GM13976 (cell line): ENCODE measurements around the gene CCDC106.

ENCODE experiments used
- DNase-seq: peaks from one replicate; pipeline ENCODE4 v3.0.0; 2012; ENCODE audit warnings: low spot score
- in situ Hi-C: fragments of 300-500 bp; cut with MboI; formaldehyde crosslinking; loops from one replicate; pipeline ENCODE4 v1.12.0; 2022; ENCODE audit warnings: low sequenced_read_pairs, mixed read lengths, inconsistent platforms; ENCODE audit not compliant: unreplicated experiment
- TF ChIP-seq, protein P1 (sequence below): IDR thresholded peaks from 2 replicates; pipeline ENCODE4 v1.5.1; 2012; ENCODE audit warnings: borderline replicate concordance, mild to moderate bottlenecking; ENCODE audit not compliant: insufficient read depth; ENCODE audit errors: extremely low read depth, missing control alignments, control extremely low read depth

Gene CCDC106

DNA sequence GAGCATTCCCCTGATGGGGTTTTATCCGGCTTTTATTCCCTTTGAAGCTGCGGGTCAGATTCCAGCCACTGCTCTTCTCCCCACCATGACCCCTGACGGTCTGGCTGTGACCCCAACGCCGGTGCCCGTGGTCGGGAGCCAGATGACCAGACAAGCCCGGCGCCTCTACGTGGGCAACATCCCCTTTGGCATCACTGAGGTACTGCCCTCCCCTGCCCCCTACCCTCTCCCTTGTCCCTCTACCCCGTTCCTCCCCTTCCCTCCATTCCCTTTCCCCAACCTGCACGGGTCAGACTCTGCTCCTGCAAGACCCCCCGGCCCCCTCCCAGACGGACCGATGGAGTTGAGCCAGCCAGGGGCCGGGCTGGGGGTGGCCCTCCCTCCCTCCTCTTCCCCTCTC, 13.0 kb downstream of the CCDC106 start:
- TF ChIP-seq, protein P1, sequence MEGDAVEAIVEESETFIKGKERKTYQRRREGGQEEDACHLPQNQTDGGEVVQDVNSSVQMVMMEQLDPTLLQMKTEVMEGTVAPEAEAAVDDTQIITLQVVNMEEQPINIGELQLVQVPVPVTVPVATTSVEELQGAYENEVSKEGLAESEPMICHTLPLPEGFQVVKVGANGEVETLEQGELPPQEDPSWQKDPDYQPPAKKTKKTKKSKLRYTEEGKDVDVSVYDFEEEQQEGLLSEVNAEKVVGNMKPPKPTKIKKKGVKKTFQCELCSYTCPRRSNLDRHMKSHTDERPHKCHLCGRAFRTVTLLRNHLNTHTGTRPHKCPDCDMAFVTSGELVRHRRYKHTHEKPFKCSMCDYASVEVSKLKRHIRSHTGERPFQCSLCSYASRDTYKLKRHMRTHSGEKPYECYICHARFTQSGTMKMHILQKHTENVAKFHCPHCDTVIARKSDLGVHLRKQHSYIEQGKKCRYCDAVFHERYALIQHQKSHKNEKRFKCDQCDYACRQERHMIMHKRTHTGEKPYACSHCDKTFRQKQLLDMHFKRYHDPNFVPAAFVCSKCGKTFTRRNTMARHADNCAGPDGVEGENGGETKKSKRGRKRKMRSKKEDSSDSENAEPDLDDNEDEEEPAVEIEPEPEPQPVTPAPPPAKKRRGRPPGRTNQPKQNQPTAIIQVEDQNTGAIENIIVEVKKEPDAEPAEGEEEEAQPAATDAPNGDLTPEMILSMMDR: no peak
- no peak for DNase-seq
- in situ Hi-C loops: no loop called here

DNA sequence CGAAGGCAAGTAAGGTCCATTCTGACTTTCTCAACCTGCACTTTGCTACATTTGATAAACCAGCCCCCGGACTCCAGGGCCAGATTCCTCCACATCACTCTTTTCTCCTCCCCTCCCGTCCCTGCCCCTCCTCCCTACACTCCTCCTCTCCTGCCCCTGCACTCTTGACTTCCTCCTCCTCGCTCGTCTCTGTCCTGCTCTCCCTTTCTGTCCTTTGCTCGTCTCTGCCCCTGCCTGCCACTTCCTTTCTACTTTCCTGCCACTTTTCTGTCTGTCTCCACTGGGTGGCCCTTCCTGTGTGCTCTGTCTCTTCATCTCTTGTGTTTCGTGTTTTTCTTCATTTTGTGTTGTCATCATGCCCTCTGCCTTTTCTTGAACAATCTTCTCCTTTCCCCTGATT, 13.8 kb downstream of the CCDC106 start:
- TF ChIP-seq, protein P1: no peak
- no peak for DNase-seq
- in situ Hi-C loops: no loop called here

DNA sequence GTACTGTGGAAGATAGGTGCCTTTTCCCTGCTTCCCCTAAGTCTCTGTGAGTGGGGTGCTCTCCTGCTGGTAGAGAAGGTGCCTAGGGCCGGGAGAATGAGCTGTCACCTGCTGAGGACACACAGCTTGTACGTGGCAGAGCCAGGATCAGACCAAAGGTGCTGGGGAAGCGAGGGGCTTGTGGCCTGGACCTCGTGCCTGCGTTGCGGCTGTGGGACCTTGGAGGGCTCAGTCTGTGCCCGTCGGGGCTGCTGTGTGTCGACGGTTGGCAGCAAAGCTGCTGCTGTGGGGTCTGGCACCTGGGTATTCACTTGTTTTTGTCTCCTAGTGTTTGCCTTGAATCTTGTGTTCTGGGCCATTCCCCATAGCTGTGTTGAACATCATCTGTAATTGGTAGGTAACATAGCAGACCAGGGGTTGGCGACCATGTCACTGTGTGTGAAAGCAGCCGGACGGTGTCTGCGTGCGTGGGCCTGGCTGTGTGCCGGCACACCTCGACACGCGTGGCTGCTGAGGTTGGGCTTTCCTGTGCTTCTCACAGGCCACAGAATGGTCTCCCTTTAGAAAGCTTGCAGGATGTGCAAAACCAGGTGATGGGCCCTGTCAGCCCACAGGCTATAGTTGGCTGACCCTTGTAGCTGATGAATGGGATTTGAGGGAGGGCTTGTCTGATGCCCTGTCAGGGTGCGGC, 16.0 kb downstream of the CCDC106 start:
- in situ Hi-C loops: no loop called here
- TF ChIP-seq, protein P1: no peak
- no peak for DNase-seq

DNA sequence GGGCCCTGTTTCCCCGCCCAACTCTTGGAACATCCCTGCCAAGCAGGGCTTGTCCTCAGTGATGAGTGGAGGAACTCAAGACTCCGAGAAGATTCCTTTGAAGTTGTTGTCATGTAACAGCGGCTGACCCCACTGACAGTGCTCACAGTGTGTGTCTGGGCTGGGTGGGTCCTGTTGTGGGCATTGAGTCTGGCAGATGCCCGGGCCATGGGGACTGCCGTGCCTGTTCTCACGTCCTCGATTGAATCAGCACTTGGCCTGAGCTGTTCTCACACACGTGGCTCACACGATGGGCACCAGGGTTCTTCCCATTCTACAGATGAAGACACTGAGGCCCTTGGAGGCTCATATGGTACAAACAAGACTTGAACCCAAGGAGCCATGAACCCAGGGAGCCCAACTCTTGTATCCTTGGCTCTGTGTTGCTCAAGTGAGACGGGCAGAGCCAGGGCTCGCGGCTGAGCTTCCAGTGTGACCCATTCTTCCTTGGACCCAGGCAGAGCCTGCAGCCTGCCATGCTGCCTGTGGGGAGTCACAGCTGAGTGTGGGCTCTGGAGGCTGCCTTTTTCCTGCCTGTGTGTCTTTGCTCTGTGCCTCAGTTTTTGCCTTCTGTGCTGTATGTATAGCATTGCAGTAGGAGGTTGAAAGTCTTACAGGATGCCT, 18.5 kb downstream of the CCDC106 start:
- in situ Hi-C loops: no loop called here
- no peak for DNase-seq
- TF ChIP-seq, protein P1: no peak

- in situ Hi-C loops: no loop called here
- no peak for DNase-seq
- TF ChIP-seq, protein P1: no peak
Measured at GRCh38 chr19:55667006-55667381, 19.0 kb downstream of the CCDC106 start.

DNA sequence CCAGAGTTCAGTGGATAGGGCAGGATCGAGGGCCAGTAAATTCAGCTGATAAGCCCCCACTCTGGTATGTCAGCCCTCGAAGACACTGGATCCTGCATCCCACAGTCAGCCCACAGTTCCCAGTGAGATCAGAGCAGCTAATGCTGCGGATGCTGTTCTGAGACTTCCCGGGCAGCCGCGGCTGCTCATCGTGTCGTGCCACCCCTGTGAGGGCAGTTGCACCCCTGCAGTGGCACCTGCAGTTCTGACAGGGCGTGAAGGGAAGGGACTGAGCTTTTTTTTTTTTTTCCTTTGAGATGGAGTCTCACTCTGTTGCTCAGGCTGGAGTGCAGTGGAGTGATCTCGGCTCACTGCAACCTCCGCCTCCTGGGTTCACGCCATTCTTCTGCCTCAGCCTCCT, 19.5 kb downstream of the CCDC106 start:
- DNase-seq: no peak
- in situ Hi-C loops: no loop called here
- TF ChIP-seq, protein P1: no peak
